ENCODE data around the gene AJUBA.
"Not testable (repeated sequence)": the region's sequence is repeated elsewhere in the genome, so short reads cannot be mapped to it uniquely, and the experiment has no call there.

The AJUBA gene

DNA sequence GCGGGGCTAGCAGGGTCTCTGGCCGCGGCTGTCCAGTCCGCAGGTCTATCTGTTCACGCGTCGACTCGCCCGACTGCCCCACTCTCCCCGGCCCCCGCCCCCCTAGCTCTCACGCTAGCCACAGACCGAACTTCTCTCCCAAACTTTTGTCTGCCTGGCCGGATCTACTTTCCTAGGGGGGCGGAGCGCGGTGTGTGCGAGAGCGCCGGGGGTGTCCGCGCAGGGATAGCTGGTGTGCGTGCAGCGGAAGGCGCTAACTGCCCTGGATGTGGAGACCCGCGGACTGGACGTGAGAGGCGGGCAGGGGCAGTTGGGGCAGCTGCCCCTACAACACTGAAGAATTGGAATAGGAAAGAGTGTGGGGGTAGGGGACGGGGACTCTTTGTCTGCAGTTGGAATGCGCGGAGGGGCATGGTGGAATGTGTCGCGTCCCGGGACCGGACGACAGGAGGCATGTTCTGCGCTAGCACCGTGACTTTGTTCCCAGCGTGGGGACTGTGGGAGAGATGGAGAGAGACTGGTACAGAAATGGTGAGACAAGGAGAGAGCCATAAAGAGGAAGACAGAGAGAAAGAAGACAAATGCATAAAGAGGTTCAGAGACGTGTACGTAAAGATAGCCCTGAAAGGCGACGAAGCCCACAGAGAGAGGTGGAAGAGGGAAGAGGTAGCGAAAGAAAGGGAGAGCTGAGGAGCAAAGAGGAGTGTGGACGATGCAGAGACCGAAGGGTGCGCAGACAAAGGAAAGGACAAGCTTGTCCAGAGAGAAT, at the start of gene AJUBA:
Gene AJUBA (minus strand): TSS at position 75 of the 769 bp plus-strand sequence. CDS start 285 bp downstream, outside the sequence.
- no peak for DNase-seq (ENCODE audit: insufficient read length, low spot score)
- FAIRE-seq, result no peak
- TF ChIP-seq POLR2A (IDR thresholded peaks at IDR 0.05; ENCODE audit: low read depth, low read length), result peak; percentile 44

DNA sequence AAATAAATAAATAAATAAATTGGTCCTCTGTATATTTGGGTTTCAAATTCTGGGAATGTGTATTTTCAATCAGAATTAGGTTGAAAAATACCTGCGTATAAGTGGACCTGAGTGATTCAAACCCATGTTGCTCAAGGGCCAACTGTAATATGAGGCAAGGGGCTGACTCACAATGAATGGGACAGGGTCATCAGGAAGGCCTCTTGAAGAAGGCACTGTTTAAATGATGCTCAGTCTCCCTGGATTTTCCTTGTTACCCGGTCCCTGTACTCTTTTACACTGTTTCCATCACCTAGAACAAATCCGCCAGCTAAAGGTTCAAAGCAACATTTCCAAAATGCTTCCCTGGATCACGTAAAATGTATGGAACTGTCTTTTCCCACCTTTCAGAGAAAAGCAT, 48.6 kb upstream of the AJUBA start:
- DNase-seq (ENCODE audit: insufficient read length, low spot score), result no peak
- no peak for FAIRE-seq
- no peak for TF ChIP-seq POLR2A (IDR thresholded peaks at IDR 0.05; ENCODE audit: low read depth, low read length)

DNA sequence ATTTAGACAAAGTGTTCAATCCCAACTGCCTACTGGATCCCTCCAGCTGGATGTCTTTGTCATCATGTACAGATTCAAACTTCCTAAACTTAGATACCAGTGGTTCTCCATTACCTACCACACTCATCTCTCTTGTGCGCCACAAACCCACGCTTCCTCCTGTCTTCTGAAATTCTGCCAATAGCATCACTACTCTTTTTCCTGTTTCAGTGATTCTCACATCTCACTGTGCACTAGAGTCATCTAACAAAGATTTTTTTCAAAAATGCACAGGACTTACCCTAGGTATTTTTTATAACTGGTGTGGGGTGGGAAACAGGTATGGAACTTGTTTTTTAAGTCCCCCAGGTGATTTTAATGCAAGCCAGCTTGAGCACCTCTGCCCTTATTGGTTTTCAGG, 46.4 kb upstream of the AJUBA start:
- TF ChIP-seq POLR2A (IDR thresholded peaks at IDR 0.05; ENCODE audit: low read depth, low read length), result no peak
- FAIRE-seq, result no peak
- DNase-seq (ENCODE audit: insufficient read length, low spot score), result no peak

DNA sequence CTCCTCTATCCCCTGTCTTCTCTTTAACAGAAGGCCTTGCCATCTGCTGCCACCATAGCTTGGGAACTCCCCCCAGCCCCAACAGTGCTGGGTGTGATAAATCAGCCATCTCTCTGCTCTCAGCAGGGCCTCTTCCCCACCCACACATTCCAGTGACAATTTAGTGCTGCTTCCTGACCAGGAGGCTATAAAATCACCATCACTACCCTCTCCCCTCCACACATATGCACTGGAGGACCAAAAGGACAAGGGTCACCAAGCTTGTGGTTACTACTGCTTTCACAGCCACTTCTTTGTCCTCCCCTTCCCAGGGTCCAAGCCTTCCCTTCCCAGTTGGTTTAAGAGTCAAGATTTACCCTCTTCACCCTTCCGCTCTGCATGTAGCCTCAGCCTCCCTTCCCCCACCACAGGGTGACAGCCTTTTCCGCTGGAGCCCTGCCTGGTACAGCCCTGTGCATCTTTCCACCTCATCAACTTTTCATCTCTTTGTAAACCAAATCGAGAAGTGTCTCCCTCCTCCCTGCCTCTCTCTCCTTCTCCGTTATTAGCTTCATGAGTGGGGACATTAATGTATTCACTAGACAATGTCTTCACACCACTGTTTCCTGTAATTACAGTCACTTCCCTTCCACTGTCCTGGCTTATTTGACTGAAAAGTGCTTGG, 42.9 kb upstream of the AJUBA start:
- no peak for FAIRE-seq
- TF ChIP-seq POLR2A (IDR thresholded peaks at IDR 0.05; ENCODE audit: low read depth, low read length), result no peak
- DNase-seq (ENCODE audit: insufficient read length, low spot score), result no peak

DNA sequence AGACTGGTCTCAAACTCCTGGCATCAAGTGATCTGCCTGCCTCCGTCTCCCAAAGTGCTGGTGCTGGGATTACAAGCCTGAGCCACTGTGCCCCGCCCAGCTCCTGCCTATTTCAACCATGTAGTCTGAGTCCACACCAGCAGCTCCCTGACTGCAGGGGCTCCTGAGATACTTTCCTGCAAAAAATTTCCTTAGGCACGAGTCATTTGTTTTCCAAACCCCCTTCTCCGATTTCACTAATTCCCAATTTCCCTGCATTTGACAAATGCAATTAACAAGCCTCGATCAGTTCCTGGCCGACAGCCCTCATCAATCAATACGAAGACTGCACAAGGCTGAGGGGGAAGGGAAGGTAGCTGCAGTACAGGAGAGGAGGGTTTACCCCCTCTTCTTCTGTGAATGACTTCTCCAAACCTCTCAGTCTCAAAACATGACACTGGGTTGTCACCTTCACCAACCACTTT, 42.3 kb upstream of the AJUBA start:
- DNase-seq (ENCODE audit: insufficient read length, low spot score) (no peak), FAIRE-seq (no peak)
- TF ChIP-seq POLR2A (IDR thresholded peaks at IDR 0.05; ENCODE audit: low read depth, low read length), result no peak

DNA sequence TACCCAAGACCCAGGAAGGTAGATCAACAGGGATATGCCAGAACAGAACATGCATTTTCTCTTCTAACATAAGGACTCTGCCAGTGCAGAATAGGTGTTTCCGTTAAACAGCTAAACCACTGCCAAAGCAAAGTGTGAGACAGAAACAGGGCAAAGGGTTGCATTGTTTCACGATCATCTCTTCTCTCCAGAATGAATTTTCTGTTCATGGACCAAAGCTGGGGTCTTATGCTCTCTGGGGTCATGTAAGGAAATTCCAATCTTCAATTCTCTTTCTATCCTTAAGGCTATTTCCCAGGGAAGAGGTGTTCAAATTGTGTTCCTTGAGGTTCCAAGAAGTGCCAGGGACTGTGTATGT, 41.4 kb upstream of the AJUBA start:
- DNase-seq (ENCODE audit: insufficient read length, low spot score) (no peak), FAIRE-seq (no peak)
- no peak for TF ChIP-seq POLR2A (IDR thresholded peaks at IDR 0.05; ENCODE audit: low read depth, low read length)

DNA sequence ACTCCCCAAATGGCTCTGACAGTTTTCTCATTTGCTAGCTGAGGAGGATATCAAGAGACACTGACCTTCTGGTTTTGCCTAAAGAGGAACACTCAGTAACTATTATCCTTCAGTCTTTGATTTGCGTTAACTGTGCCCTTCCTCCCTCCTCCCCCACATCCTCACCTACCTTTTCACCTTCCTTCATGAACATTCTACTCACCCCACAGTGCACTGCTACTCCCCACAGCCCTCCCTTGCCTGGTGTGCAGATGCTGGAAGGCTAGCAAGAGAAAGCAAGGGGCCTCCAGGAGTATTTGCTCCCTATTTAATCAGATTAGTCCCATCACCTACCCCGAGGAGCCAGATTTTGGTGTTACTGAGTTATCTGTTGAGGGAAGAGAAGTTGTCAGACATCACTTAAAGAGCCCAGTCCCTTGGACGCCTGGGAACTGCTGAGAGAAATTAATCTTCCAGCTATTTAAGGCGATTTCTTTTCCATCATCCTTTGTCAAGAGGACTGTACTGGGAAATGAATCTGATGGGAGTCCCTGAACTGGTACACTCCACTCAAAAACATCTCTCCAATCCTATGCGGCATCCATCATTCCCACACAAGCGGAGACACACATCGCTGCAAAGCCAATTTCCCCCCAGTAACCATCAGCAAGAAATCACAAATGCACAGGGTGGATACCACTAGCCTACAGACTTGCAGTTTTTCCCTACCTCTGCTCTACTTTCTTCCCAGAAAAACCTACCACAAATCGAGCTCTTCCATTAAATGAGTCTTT, 40.9 kb upstream of the AJUBA start:
- FAIRE-seq (no peak), DNase-seq (ENCODE audit: insufficient read length, low spot score) (no peak)
- no peak for TF ChIP-seq POLR2A (IDR thresholded peaks at IDR 0.05; ENCODE audit: low read depth, low read length)

DNA sequence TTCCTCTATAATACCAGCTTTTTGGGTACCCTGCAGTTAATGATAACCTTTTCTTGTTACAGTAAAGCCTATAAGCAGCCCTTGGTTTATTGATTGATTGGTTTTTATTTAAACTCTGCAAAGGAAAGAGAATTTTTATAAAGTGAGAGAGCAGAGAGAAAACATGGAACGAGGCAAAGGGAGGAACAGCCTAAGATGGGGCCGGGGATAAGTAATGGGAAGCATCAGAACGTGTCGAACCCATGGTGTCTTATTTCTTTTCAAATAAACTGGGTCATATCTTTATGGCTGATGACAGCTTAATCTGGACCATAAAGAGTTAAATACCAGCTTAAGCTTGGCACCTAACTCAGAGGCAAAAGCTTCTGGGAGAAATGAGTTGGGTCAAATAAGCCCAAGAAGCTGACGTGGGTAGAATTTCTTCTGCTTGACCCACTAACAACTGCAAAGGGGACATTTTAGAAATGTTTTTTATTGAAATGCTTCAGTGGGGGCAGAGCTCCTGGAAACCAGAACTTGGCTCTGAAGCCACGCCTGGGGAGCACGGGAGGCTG, 39.6 kb upstream of the AJUBA start:
- DNase-seq (ENCODE audit: insufficient read length, low spot score), result no peak
- TF ChIP-seq POLR2A (IDR thresholded peaks at IDR 0.05; ENCODE audit: low read depth, low read length), result no peak
- FAIRE-seq, result no peak

DNA sequence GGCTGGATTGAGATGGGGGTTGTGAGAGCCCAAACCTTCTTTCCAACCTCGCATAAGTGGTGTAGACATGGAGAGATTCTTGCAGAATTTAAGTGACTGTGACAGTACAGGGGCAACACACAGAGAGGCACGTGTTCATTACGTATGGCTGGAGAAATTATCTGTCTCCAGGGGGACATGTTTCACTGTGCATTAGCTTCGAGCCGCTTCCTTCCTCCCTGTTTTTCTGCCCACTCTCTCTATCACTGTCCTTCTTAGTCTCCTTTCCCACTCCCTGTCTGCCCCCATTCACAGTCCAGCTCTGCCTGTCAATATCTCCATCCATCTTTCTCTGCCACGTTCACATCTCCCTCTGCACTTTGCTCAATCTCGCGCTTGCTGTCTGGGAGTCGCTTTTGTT, 39.1 kb upstream of the AJUBA start:
- no peak for DNase-seq (ENCODE audit: insufficient read length, low spot score)
- no peak for TF ChIP-seq POLR2A (IDR thresholded peaks at IDR 0.05; ENCODE audit: low read depth, low read length)
- no peak for FAIRE-seq

DNA sequence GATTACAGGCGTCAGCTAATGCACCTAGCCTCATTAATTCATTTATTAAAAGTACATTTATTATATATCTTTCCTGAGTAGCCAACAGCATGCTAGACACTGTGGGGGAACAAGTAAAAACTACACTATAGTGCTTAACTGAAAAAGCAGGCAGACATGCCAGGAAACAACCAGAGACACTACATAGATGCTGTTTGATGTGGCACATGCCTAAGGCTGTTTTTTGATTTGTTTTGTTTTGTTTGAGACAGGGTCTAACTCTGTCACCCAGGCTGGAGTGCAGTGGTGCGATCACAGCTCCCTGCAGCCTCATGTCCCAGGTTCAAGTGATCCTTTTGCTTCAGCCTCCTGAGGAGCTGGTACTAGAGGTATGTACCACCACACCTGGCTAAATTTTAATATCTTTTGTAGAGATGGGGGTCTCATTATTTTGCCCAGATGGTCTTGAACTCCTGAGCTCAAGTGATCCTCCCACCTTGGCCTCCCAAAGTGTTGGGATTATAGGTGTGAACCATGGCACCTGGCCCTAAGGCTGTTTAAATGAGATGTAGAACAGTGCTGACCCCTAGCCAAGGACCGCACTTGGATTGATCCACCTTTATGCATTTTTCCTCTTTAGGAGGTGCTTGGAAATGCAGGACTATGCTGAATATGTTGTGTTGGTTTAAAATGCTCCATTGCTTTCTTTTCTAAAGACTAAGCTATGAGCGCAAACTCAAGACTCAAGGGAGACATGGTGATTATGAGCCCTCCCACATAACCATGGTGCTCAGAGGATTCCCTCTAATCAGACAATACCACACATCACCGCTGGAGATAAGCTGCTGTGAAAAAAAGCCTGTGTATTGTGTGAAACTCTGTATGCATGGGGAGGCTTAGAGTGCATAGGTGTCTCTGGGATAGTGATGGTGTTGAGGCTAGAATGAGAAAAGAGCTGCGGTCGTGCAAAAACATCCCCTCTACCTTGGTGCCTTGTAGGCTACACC, 38.1 kb upstream of the AJUBA start:
- no peak for DNase-seq (ENCODE audit: insufficient read length, low spot score)
- no peak for TF ChIP-seq POLR2A (IDR thresholded peaks at IDR 0.05; ENCODE audit: low read depth, low read length)
- no peak for FAIRE-seq

DNA sequence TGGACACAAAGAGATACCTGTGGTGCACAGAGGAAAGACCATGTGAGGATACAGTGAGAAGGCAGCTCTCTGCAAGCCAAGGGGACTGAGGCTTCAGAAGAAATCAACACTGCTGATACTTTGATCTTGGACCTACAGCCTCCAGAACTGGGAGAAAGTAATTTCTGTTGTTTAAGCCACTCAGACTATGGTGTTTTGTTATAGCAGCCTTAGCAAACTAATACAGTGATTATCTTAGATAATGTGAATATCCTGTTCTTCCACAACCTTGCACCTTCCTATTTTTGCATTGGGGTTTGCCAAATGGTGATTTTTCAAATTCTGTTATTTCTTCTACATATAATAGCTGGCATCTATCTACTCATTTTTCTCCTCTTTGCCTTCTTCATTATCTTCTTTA, 35.8 kb upstream of the AJUBA start:
- no peak for TF ChIP-seq POLR2A (IDR thresholded peaks at IDR 0.05; ENCODE audit: low read depth, low read length)
- DNase-seq (ENCODE audit: insufficient read length, low spot score) (no peak), FAIRE-seq (no peak)

DNA sequence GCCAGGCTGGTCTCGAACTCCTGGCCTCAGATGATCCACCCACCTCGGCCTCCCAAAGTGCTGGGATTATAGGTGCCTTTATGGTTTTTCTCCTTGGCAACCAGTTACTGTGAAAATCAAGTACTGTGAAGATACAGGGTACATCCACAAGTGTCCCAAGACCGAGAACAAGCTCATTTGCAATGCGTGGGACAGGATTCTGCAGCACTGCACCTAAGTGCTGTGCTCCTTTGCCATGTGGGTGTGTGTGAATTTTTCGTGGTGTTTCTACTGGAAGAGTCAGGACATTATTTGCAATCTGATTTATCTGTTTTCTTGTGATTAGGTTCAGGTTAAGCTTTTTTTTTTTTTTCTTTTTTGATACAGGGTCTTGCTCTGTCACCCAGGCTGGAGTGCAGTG, 34.7 kb upstream of the AJUBA start:
- DNase-seq (ENCODE audit: insufficient read length, low spot score) (no peak), FAIRE-seq (no peak)
- no peak for TF ChIP-seq POLR2A (IDR thresholded peaks at IDR 0.05; ENCODE audit: low read depth, low read length)

DNA sequence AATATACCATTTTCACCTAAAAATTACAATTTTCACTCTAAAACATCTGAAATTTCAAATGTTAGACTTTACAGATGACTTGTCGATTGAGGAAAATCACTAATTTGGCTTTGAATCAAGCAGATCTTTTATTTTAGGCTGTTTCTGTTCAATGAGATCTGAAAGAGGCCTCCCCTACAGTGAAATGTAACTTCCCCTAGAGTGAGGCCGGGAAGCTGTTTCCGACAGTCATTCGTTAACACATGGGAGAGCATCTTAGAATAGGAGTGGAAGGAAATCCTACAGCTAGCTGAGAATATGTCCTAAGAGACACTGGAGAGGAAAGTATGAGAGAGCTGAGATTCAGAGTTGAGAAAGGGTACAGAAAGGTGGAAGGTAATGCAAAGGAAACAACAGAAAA, 33.3 kb upstream of the AJUBA start:
- TF ChIP-seq POLR2A (IDR thresholded peaks at IDR 0.05; ENCODE audit: low read depth, low read length), result no peak
- DNase-seq (ENCODE audit: insufficient read length, low spot score) (no peak), FAIRE-seq (no peak)

DNA sequence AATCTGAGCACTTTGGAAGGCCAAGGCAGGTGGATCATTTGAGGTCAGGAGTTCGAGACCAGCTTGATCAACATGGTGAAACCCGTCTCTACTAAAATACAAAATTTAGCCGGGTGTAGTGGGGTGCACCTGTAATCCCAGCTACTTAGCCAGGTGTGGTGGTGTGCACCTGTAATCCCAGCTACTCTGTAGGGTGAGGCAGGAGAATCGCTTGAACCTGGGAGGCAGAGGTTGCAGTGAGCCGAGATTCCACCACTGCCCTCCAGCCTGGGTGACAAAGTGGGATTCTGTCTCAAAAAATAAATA, 31.4 kb upstream of the AJUBA start:
- not testable (repeated sequence) for FAIRE-seq; DNase-seq (ENCODE audit: insufficient read length, low spot score)

All from H54 (cell line).